PFSK-1 (cell line): ENCODE data around the gene JAKMIP2.

Experiments
- FOXP2 ChIP-seq: optimal IDR thresholded peaks from 2 replicates; pipeline ENCODE3; 2011; ENCODE audit warnings: borderline replicate concordance, control low read depth, inconsistent platforms; ENCODE audit not compliant: insufficient read depth; ENCODE audit errors: extremely low read length, extremely low read depth
- POLR2AphosphoS5 ChIP-seq: IDR thresholded peaks from 2 replicates; pipeline ENCODE4 v1.6.1; 2012; ENCODE audit warnings: low read depth, mild to moderate bottlenecking, control low read depth, low read length, moderate library complexity
- SIN3A ChIP-seq: IDR thresholded peaks from 2 replicates; pipeline ENCODE4 v1.6.1; 2012; ENCODE audit warnings: mild to moderate bottlenecking, low read length, moderate library complexity, borderline replicate concordance; ENCODE audit not compliant: insufficient read depth
- TAF1 ChIP-seq: IDR thresholded peaks from 2 replicates; pipeline ENCODE4 v1.6.1; 2012; ENCODE audit warnings: low read length, control low read depth, borderline replicate concordance; ENCODE audit not compliant: insufficient read depth
- TF ChIP-seq, protein P1 (sequence below), 2 experiments: IDR thresholded peaks; 2 replicates each; pipeline versions ENCODE4 v1.6.1 to v1.8.0; 2011 to 2012; ENCODE audit warnings: low read depth in 2 of 2, low read length in 2 of 2, control low read depth in 1 of 2, inconsistent platforms in 1 of 2, mild to moderate bottlenecking in 1 of 2, moderate library complexity in 1 of 2; ENCODE audit not compliant: insufficient read depth in 1 of 2

The JAKMIP2 gene

DNA sequence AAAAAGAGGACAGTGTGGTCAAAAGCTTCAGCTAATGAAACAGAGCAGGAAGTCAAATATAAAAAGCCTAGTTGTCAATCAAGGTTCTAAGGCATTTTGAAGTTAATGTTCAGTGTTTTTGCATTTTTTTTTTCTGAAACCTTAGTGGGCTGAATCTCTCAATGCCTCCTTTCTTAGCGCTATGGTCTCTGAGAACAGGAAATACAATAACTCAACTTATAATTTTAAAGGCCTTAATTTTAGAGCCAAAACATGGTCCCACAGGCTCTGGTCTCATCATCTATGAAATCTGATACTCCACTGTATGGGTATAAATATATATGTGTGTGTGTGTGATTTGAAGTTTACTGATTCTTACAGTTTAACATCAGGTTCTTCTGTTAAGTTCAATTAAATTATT, 209.3 kb downstream of the JAKMIP2 start:
- TF ChIP-seq SIN3A (no peak), TAF1 (no peak), POLR2AphosphoS5 (no peak), FOXP2 (no peak)
- TF ChIP-seq, protein P1, sequence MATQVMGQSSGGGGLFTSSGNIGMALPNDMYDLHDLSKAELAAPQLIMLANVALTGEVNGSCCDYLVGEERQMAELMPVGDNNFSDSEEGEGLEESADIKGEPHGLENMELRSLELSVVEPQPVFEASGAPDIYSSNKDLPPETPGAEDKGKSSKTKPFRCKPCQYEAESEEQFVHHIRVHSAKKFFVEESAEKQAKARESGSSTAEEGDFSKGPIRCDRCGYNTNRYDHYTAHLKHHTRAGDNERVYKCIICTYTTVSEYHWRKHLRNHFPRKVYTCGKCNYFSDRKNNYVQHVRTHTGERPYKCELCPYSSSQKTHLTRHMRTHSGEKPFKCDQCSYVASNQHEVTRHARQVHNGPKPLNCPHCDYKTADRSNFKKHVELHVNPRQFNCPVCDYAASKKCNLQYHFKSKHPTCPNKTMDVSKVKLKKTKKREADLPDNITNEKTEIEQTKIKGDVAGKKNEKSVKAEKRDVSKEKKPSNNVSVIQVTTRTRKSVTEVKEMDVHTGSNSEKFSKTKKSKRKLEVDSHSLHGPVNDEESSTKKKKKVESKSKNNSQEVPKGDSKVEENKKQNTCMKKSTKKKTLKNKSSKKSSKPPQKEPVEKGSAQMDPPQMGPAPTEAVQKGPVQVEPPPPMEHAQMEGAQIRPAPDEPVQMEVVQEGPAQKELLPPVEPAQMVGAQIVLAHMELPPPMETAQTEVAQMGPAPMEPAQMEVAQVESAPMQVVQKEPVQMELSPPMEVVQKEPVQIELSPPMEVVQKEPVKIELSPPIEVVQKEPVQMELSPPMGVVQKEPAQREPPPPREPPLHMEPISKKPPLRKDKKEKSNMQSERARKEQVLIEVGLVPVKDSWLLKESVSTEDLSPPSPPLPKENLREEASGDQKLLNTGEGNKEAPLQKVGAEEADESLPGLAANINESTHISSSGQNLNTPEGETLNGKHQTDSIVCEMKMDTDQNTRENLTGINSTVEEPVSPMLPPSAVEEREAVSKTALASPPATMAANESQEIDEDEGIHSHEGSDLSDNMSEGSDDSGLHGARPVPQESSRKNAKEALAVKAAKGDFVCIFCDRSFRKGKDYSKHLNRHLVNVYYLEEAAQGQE (IDR thresholded peaks at IDR 0.05; ENCODE audit: insufficient read depth in 1 of 2, low read depth in 2 of 2, low read length in 2 of 2) = no peak

DNA sequence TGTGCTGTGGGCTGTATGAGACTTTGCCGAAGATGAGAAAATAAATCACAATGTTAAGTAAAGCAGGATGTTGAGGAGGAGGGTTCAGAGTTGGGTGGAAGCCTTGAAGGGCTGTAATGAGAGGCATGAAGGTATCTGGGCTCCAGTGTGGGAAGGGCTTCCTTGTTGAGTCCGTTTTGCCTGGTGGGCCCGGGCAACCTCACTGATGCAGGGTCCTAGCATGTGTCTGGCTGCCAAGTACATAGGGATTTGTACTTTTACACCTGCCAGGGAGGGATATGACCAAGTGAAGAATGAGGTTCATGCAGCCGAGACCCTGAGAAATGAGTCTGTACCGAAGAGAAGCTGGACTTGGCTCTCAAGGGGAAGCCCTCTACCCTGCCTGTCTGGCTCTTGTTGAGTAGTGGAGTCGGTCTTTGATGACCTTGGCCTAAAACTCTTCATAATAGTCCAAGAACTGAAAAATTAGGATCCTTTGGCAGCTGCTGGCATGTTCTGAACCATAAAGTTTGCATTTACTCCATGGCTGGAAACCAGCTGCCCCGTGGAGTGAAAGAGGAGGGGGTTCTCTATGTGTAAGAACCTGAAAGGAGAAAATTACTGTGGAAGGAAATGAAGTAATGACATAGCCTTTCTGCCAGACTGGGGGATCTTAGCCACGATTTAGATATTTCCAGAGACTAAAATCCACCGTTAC, 213.7 kb downstream of the JAKMIP2 start:
- TF ChIP-seq FOXP2 (no peak), POLR2AphosphoS5 (no peak), SIN3A (no peak), TAF1 (no peak)
- TF ChIP-seq, protein P1 (IDR thresholded peaks at IDR 0.05; ENCODE audit: insufficient read depth in 1 of 2, low read depth in 2 of 2, low read length in 2 of 2) = no peak

DNA sequence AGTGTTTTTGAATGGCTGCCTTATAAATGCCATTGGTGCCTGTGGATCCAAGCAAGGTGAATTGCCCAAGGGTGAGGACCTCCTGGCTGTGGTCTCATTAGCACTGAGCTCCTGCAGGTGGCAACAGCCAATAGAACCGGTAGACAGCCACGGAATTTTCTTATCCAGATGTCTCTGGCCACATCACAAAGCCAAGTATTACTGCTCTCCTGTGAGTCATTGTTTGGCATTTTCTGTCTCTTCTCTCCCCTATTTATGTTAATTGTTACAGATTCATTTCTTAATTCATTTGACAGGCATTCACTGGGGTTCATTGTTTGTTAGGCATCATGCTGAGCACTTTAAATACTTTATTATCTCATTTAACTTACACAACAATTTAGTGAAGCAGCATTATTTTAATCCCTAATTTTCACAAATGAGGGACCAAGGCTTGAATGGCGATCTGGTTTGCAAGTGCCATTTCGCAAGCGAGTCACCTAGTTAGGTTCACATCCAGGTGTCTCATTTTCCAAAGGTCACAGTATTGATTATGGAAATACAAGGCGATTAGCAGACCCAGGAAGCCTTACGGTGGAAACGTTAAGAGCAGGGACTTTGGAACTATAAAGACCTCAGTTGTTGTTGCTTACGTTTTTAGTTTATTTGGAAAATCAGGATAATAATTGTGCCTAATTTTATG, 214.5 kb downstream of the JAKMIP2 start:
- TF ChIP-seq FOXP2 = no peak
- TF ChIP-seq, protein P1 (IDR thresholded peaks at IDR 0.05; ENCODE audit: insufficient read depth in 1 of 2, low read depth in 2 of 2, low read length in 2 of 2) = no peak
- no peak for TF ChIP-seq SIN3A
- TF ChIP-seq TAF1 = no peak
- TF ChIP-seq POLR2AphosphoS5 = no peak

DNA sequence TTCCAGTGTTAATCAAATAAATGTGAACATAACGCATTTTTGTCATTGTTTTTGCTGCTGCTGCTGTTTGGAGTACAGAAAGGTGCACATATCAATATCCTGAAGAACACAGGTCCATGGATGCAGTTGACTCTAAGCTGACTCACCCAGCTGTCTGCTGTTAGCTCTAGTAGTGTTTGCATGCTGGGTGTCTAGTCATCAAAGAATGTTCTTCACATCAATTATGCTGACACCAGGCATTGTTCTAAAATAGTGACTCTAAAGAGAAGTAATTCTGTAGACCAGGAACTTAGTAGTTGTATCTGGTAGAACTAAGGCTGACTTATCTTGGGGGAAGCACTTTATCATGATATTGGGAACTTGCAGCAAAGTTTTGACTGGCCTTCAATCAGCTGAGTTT, 217.0 kb downstream of the JAKMIP2 start:
- no peak for TF ChIP-seq POLR2AphosphoS5
- TF ChIP-seq FOXP2 = no peak
- TF ChIP-seq, protein P1 (IDR thresholded peaks at IDR 0.05; ENCODE audit: insufficient read depth in 1 of 2, low read depth in 2 of 2, low read length in 2 of 2) = no peak
- TF ChIP-seq SIN3A = no peak
- no peak for TF ChIP-seq TAF1
